Tongue (tissue), 1 donor: ENCODE measurements around the gene FKBP1A. TPM values are rescaled to one million over a fixed set of nuclear protein-coding genes. Genes with fewer than 3 reads are reported as not detected.

Experiments
- total RNA-seq: library from RNA; depleted of rRNA; stranded (reverse); fragments of >200 nt; gene quantifications from one replicate; pipeline ENCODE4 v1.2.3, GENCODE V29; 2014

Gene FKBP1A
- total RNA-seq, 1 donor from 2014 or later, result 108 TPM

Other genes starting within 250 kb of the FKBP1A start
- 8.2 TPM for gene TMEM74B, start 208.1 kb downstream of the FKBP1A start, total RNA-seq
- not detected for gene C20orf202, start 189.6 kb downstream of the FKBP1A start, total RNA-seq
- not detected for gene RAD21L1, start 167.0 kb downstream of the FKBP1A start, total RNA-seq
- gene SNPH, start 126.8 kb downstream of the FKBP1A start, total RNA-seq, result 5.7 TPM
- gene SDCBP2, start 63.9 kb downstream of the FKBP1A start, total RNA-seq, result 3.6 TPM
- gene NSFL1C, start 73.8 kb upstream of the FKBP1A start, total RNA-seq, result 28.5 TPM
- 0.51 TPM for gene SIRPB2, start 98.4 kb upstream of the FKBP1A start, total RNA-seq
- not detected for gene SIRPD, start 164.7 kb upstream of the FKBP1A start, total RNA-seq
- 0.82 TPM for gene SIRPB1, start 227.0 kb upstream of the FKBP1A start, total RNA-seq